ENCODE measurements around the gene ZSWIM8.
"Not testable (repeated sequence)": the region's sequence is repeated elsewhere in the genome, so short reads cannot be mapped to it uniquely, and the experiment has no call there.

Gene ZSWIM8

DNA sequence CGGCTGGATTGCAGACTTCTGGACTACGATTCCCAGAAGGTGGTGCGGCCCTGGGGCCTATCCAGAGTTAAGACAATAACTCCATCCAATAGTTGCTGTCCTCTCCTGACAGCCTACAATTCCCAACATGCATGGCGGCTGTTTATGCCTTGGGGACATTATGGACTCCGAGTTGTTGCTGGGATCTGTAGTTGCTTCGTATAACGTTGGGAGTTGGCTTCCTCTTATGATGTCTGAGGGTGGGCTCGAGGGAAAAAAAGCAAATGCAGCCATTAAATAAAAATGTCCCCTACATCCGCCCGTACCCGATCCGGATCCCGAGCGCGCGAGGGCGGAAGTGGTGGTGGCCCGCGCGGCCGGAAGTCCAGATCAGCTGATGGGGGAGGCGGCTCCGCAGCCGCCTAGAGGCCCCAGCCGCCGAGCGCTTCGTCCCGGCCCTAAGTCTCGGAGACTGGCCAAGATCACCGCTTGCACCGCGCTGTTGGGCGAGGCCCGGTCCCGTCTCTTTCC is at the start of gene ZSWIM8:
TSS of gene ZSWIM8 (plus strand) at position 396 of the 510 bp plus-strand sequence. CDS start 273 bp downstream, outside the sequence.
- DNase-seq = peak; percentile 53 to 82

- not testable (repeated sequence) for DNase-seq
Observed at GRCh38 chr10:73740501-73741254, 44.7 kb upstream of the ZSWIM8 start.

DNA sequence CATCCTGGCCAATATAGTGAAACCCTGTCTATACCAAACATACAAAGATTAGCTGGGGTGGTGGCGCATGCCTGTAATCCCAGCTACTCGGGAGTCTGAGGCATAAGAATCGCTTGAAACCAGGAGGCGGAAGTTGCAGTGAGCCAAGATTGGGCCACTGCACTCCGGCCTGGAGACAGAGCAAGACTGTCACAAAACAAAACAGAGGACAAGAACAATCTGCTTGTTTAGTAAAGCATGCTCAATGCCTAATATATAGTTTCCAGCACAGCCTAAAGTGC is 43.0 kb upstream of the ZSWIM8 start:
- DNase-seq = no peak

GRCh38 chr10:73743327-73743904 is 42.0 kb upstream of the ZSWIM8 start:
- DNase-seq = no peak

DNA sequence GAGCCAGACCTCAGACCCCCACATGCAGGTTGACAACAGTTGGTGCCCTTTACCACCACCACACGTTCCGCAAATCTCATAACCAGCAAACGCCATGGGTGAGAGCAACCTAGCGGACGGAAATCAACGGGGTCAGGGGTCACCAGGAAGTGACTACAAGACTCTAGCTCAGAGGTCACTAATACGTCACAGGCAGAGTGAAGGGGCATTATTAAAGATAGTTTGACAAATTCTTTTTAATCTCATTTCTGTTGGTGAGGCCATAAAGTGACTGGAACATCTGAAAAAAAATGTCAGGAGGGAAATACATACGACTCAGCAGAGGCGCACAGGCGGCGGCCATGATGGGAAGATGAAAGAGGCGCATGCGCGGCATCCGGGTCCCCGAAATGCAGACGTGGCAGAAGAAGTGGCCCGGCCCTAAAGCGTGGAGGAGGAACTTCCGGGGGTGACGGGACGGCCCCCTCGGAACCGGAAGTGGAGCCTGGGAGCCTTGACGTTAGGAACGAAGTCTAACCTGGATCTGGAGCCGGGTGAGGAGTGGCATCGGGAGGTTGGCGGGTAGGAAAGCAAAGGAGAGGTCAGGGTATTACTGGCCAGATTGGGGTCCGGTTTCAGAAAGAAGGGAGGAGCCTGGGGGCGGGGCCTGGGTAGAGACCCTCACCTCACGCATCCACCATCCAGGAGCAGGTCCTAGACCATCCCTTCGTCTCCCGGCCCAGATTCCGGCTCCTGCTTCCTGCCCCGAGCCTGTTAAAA is 41.3 kb upstream of the ZSWIM8 start, which contains the start of gene SEC24C:
TSS of gene SEC24C (plus strand) at position 468 of the 759 bp plus-strand sequence. CDS start 2,461 bp downstream, outside the sequence.
- DNase-seq = peak; percentile 79 to 89

DNA sequence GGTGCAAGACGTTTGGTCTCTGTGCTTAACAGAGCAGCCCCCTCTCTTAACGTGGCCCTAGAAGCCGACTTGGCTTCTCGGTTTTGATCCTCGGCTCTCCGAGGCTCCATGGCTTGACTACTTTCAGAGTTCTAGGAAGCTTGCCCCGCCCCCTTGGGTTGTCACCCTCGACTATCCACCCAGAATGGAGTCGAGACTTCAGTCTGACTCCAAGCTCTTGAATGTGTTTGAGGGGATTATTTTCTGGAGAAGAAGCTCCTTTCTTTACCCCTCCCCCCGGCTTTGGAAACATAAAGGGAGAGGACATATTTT is 40.8 kb upstream of the ZSWIM8 start:
- peak in 1 of 2 experiments; percentile 39 for DNase-seq

GRCh38 chr10:73746721-73747120 is 38.7 kb upstream of the ZSWIM8 start:
- no peak for DNase-seq

DNA sequence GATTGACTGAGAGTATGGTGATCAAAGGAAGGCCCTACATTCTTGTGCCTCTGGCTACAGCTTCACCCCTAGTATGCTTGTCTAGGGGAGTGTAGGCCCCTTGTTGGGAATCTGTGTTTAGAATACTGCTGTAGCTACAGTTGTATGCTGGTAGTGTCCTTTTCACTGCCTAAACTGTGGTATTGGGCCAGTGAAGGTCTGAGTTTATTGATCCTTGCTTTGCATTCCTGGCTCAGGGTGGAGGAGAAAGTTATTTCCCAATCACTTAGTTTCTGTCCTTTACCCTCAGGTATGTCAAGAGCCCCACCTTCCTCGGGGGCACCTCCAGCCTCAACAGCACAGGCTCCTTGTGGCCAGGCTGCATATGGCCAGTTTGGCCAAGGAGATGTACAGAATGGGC is 34.6 kb upstream of the ZSWIM8 start:
- no peak for DNase-seq

- no peak for DNase-seq
Observed at GRCh38 chr10:73756183-73756582, 29.2 kb upstream of the ZSWIM8 start.

DNA sequence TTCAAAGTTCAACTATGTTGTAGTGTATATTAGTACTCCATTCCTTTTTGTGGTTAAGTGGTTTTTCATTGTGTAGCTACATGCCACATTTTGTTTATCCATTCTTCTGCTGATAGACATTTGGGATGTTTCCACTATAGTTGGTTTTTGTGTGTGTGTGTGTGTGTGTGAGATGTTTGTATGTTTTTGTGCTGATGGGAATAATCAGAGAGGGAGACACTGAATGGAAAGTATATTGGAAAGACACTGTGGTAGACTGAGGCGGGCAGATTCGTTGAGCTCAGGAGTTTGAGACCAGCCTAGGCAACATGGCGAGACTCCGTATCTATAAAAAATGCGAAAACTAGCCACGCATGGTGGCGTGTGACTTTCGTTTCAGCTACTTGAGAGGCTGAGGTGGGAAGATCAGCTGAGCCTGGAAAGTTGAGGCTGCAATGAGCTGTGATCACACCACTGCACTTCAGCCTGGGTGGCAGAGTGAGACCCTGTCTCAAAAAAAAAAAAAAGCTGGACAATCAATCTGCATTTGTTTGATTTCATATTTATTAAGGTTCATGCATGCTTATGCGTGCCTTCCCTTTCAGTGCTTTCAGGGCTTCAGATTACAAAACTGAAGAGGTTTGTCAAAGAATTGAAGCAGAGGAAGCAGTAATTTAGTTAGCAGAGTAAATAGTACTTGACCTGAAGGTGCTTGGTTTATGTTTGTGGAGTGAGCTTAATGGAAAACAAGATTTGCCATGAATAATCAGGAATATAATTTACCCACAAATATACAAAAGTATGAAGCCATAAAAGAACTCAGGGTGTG is 26.5 kb upstream of the ZSWIM8 start:
- DNase-seq = no peak

DNA sequence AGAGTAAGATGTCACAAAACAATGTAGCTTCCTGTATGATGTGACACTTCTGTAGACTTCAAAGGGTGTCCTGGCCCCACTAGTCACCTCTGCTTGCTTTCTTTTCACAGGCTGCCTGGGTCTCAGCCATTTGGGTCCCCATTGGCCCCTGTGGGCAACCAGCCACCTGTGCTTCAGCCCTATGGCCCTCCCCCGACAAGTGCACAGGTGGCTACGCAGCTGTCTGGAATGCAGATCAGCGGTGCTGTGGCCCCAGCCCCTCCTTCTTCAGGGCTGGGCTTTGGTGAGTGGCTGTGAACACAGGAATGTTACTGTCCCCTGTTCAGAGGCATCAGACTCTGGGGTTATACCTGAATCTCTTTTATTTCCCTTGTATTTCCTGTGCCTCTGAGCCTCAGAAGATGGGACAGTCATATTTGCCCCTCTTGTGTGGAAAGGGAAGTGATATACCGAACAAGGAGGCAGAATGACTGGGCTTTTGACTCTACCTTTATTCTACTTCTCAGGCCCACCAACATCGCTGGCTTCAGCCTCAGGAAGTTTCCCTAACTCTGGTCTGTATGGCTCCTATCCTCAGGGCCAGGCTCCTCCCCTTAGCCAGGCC is 25.8 kb upstream of the ZSWIM8 start:
- DNase-seq = no peak

DNA sequence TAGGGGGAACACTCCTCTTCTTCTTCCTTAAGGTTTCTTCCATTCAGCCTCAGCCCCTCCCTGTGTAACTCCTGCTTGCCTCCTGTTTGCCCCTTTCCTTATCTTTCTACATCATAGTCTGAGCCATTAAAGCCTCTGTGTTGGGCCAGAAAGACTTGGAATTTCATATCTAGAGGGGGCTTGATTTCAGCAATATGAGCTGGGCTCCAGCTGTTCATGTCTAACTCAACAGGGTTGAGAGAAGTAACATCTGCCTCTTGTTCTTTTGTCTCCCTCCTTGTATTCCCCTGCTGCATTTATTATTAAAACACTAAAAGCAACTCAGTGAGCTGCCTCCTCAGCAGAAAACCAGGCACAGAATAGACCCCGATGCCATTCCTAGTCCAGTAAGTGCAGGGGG is 23.6 kb upstream of the ZSWIM8 start:
- no peak for DNase-seq

DNA sequence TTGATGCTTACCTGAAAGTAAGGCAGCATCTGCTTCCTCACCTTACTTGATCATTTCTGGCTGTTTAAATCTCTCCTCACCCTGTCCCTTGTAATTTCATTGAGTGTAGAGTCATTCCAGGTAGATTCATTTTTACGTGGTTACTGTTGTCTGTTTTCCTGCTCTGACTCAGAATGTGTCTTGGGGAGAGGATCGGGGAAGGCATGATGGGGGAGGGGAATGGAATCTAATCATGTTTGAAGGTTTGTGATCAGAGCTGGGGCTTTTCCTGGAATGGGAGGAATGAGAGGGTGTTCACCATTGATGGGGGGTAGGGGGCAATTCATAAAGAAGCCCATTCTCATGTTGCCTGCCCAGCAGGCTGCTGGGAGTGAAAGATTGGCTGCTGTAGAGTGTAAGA is 22.5 kb upstream of the ZSWIM8 start:
- no peak for DNase-seq

DNA sequence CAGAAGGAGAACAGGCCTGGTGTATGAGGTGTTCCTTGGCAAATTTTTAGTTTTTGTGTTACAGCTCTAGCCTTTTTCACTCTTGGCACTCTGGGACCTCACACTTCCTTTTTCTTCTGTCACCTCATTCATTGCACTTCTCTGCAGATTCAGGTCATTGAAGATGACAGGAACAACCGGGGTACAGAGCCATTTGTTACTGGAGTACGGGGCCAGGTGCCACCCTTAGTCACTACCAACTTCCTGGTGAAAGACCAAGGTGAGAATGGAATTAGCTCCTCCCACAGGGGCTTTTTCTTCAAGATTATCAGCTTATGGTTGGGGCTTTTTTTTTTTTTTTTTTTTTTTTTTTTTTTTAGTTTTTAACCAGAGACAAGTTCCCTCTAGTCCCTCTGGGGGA is 22.1 kb upstream of the ZSWIM8 start:
- no peak for DNase-seq

DNA sequence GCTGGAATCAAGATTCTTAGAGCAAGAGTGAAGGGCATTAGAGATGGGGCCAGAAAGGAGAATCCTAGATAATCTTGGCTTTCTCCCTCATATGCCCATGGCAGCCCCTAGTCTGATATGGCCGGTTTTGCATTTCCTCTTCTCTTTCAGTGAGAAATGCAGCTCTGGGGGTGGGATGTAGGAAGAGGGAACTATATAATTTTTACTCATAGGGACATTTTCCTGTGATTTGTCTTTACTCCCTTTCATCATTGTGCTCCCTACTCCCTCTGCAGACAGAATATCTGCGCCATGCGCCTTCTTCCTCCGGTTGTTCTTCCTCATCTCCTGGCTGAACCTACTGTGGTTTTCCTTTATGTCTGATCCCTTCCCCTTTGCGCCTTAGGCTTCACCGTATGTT is 20.3 kb upstream of the ZSWIM8 start:
- DNase-seq = no peak

GRCh38 chr10:73768881-73769280 is 16.5 kb upstream of the ZSWIM8 start:
- DNase-seq = no peak

GRCh38 chr10:73769396-73769795 is 16.0 kb upstream of the ZSWIM8 start:
- no peak for DNase-seq

DNA sequence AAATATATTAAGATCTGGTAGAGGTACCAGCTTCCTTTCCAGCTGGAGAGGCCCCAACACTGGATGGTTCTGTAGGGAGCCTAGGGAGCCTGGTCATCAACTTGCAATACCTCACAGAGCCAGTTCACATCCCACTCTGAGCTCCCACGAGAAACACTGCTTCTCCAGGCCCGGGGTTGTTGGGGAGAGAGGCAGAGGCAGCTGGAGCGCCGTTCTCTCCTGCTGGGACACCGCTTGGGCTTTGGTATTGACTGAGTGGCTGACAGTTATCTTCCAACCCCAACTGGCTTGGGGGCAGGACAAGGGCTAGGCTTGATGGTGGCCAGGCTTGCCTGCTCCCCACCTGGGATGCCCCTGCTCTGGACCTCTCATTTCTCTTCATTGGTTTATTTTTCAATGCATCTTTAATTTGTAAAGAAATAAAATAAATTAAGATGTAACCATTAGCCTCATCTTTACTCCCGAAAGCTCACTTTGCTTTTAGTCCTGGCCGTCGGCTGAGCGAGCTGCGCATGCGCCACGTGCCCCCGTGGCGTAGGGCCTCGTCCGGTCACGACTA is 13.6 kb upstream of the ZSWIM8 start:
- DNase-seq = peak in 1 of 2 experiments; percentile 64

DNA sequence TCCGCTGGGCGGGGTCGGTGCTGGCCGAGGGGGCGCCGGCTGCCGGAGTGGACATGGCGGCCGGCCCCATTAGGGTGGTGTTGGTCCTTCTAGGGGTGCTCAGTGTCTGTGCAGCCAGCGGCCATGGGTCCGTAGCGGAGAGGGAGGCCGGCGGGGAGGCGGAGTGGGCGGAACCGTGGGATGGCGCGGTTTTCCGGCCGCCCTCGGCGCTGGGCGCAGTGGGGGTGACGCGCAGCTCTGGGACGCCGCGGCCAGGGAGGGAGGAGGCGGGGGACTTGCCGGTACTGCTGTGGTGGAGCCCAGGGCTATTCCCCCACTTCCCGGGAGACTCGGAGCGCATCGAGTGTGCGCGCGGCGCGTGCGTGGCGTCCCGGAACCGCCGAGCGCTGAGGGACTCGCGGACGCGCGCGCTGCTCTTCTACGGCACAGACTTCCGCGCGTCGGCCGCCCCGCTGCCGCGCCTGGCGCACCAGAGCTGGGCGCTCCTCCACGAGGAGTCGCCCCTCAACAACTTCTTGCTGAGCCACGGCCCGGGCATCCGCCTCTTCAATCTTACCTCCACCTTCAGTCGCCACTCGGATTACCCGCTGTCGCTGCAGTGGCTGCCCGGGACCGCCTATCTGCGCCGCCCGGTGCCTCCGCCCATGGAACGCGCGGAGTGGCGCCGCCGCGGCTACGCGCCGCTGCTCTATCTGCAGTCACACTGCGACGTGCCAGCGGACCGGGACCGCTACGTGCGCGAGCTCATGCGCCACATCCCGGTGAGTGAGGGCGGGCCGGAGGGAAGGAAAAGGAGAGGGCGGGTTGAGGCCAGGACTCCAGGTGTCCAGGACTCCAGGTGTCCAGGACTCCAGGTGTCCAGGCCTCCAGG is 12.9 kb upstream of the ZSWIM8 start:
- peak in 1 of 2 experiments; percentile 64 for DNase-seq

- no peak for DNase-seq
Observed at GRCh38 chr10:73773152-73773879, 12.1 kb upstream of the ZSWIM8 start.

GRCh38 chr10:73774637-73775036 is 10.8 kb upstream of the ZSWIM8 start:
- DNase-seq = no peak
